Testis (tissue), 2 donors: ENCODE measurements around the gene KHK.

ENCODE experiments used
- CTCF ChIP-seq, 3 experiments: fragments of 450-650 bp in 2 of 3; fragments of 200-600 bp in 1 of 3; sonication (generic) in 1 of 3; IDR thresholded peaks; one replicate each; pipeline ENCODE4 v1.5.1; 2016 to 2019; ENCODE audit warnings: antibody characterized with exemption in 3 of 3, mild to moderate bottlenecking in 2 of 3, moderate library complexity in 1 of 3
- POLR2A ChIP-seq: fragments of 450-650 bp; IDR thresholded peaks from one replicate; pipeline ENCODE4 v1.6.1; 2017; ENCODE audit warnings: antibody characterized with exemption, mild to moderate bottlenecking, moderate library complexity

DNA sequence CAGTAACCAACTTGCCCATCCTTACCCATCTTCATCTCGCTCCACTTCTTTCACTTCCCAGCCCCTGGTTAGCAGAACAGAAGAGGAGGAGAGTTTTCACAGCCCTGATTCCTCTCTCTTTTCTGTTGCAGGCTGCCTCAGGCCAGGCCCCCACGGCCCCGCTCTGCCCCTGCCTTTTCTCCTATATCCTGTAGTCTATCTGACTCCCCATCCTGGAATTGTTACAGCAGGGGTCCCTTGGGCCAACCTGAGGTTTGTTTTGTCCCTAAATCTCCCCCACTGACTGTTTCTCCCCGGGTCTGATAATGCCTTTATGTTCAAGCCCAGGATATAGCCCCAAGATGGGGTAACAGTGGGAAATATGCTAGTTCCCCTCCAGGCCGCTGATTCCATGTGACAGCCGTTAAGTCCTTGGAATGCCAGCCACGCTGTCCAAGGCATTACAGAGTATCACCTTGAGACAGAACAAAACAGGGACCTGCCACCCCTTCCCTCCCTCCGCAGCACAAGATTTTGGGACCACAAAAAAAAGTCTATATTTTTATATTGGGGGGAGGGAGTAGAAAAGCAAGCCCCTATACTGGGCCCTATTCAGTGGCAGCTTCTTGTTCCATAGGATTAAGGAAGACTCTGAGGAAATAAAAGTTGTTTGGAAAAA is 16.5 kb upstream of the KHK start:
- no peak for TF ChIP-seq CTCF (IDR thresholded peaks at IDR 0.05)
- TF ChIP-seq POLR2A: no peak
